Measurements from ENCODE around the gene PIK3R4. TPM values are rescaled to one million over a fixed set of nuclear protein-coding genes. Genes with fewer than 3 reads are reported as not detected.

The PIK3R4 gene
- 14.9 and 23.2 TPM in 2 replicates for total RNA-seq

GRCh38 chr3:130746246-130747039 is at the start of gene PIK3R4:
Gene PIK3R4, minus strand, starts transcription at chr3:130746829. Its CDS starts 1,611 bp downstream, at chr3:130745218.

Other genes with a start within 250 kb of the PIK3R4 start
- 0.26 and 5.0 TPM in 2 replicates for gene COL6A6, start 229.7 kb downstream of the PIK3R4 start, total RNA-seq
- 47.3 and 52.5 TPM in 2 replicates for gene ATP2C1, start 147.3 kb upstream of the PIK3R4 start, total RNA-seq

Data from pericardium fibroblast (primary cell).